Loucy (cell line): ENCODE results near the gene GOLGA1.

Source experiments
- H2AFZ ChIP-seq: fragments of 200-600 bp; sonication (generic); 2 replicates; pipeline ENCODE4 v1.6.0; 2016; ENCODE audit warnings: antibody characterized with exemption, mild to moderate bottlenecking, low read length, moderate library complexity
- H3F3A ChIP-seq: fragments of 200-600 bp; 2 replicates; pipeline ENCODE4 v1.6.0; 2016; ENCODE audit warnings: antibody characterized with exemption, low read depth, mild to moderate bottlenecking
- H3K27me3 ChIP-seq: fragments of 200-600 bp; sonication (generic); 2 replicates; pipeline ENCODE4 v1.6.1; 2014; ENCODE audit warnings: low read length, mild to moderate bottlenecking; ENCODE audit not compliant: insufficient read depth, poor library complexity, severe bottlenecking
- H3K36me3 ChIP-seq: fragments of 200-600 bp; sonication (generic); 2 replicates; pipeline ENCODE4 v1.6.1; 2016; ENCODE audit warnings: low read length; ENCODE audit not compliant: insufficient read depth
- H3K4me1 ChIP-seq: fragments of 200-600 bp; sonication (generic); 2 replicates; pipeline ENCODE4 v1.5.1; 2014; ENCODE audit warnings: low read length, mild to moderate bottlenecking; ENCODE audit not compliant: insufficient read depth, poor library complexity, severe bottlenecking
- H3K4me2 ChIP-seq: fragments of 200-600 bp; sonication (generic); 2 replicates; pipeline ENCODE4 v1.6.0; 2014; ENCODE audit warnings: antibody characterized with exemption, low read length, low read depth, mild to moderate bottlenecking; ENCODE audit not compliant: poor library complexity, severe bottlenecking
- H3K4me3 ChIP-seq: fragments of 200-600 bp; sonication (generic); 2 replicates; pipeline ENCODE4 v1.5.1; 2014; ENCODE audit warnings: low read length, mild to moderate bottlenecking, mixed read lengths; ENCODE audit not compliant: poor library complexity, severe bottlenecking
- H3K79me2 ChIP-seq: fragments of 200-600 bp; sonication (generic); 2 replicates; pipeline ENCODE4 v1.6.1; 2014; ENCODE audit warnings: low read length; ENCODE audit not compliant: insufficient read depth
- H3K9ac ChIP-seq: fragments of 200-600 bp; sonication (generic); 2 replicates; pipeline ENCODE4 v1.6.0; 2014; ENCODE audit warnings: mild to moderate bottlenecking, low read depth, low read length, moderate library complexity; ENCODE audit not compliant: poor library complexity, severe bottlenecking
- H3K9me2 ChIP-seq: fragments of 200-600 bp; sonication (generic); replicated peaks from 2 replicates; pipeline ENCODE4 v1.6.1; 2016; ENCODE audit warnings: low read depth, low read length, mixed read lengths
- H3K9me3 ChIP-seq: fragments of 200-600 bp; sonication (generic); 2 replicates; pipeline ENCODE4 v1.6.1; 2014; ENCODE audit warnings: mild to moderate bottlenecking, antibody characterized with exemption, low read length, low read depth; ENCODE audit not compliant: insufficient read depth
- H4K20me1 ChIP-seq: fragments of 200-600 bp; sonication (generic); 2 replicates; pipeline ENCODE4 v1.6.0; 2014; ENCODE audit warnings: antibody characterized with exemption, low read length, mild to moderate bottlenecking; ENCODE audit not compliant: insufficient read depth, poor library complexity, severe bottlenecking
- CTCF ChIP-seq: fragments of 200-600 bp; sonication (generic); conservative IDR thresholded peaks from 2 replicates; pipeline ENCODE4 v1.5.1; 2014; ENCODE audit warnings: mild to moderate bottlenecking, antibody characterized with exemption, low read length
- EZH2phosphoT487 ChIP-seq: fragments of 200-600 bp; IDR thresholded peaks from 2 replicates; pipeline ENCODE4 v1.6.1; 2018; ENCODE audit warnings: antibody characterized with exemption, mild to moderate bottlenecking, moderate library complexity, borderline replicate concordance

The GOLGA1 gene

GRCh38 chr9:124975131-124975530 is 34.2 kb upstream of the GOLGA1 start:
- Histone ChIP-seq H3F3A (no peaks in the 10 kb centered on the region), H3K9ac (no peak overlapping the region), H3K4me1 (peaks cover 4% of the 10 kb centered on the region), H3K27me3 (no peaks in the 10 kb centered on the region), H4K20me1 (no peaks in the 10 kb centered on the region), H3K4me3 (no peak overlapping the region), H3K9me3 (no peaks in the 10 kb centered on the region), H3K9me2 (no peaks in the 10 kb centered on the region), H3K79me2 (no peaks in the 10 kb centered on the region), H3K4me2 (no peak overlapping the region), H2AFZ (no peak overlapping the region), H3K36me3 (peaks cover 50% of the 10 kb centered on the region)
- TF ChIP-seq EZH2phosphoT487 (no peak), CTCF (no peak)

- Histone ChIP-seq H3K36me3 (peaks cover 59% of the 10 kb centered on the region), H4K20me1 (no peaks in the 10 kb centered on the region), H3K27me3 (no peaks in the 10 kb centered on the region), H3K9ac (no peak overlapping the region), H3K4me2 (no peak overlapping the region), H3F3A (no peaks in the 10 kb centered on the region), H2AFZ (no peak overlapping the region), H3K4me1 (peaks cover 4% of the 10 kb centered on the region), H3K9me2 (no peaks in the 10 kb centered on the region), H3K79me2 (no peaks in the 10 kb centered on the region), H3K9me3 (no peaks in the 10 kb centered on the region), H3K4me3 (no peak overlapping the region)
- no peak for TF ChIP-seq EZH2phosphoT487
- TF ChIP-seq CTCF: no peak
Observed at GRCh38 chr9:124973807-124974206, 32.9 kb upstream of the GOLGA1 start.

GRCh38 chr9:124972241-124972770 is 31.4 kb upstream of the GOLGA1 start:
- Histone ChIP-seq H3K4me3 (no peak overlapping the region), H3K36me3 (peaks cover 70% of the 10 kb centered on the region), H2AFZ (no peak overlapping the region), H3K79me2 (no peaks in the 10 kb centered on the region), H3K4me2 (no peak overlapping the region), H4K20me1 (no peaks in the 10 kb centered on the region), H3K9me2 (no peaks in the 10 kb centered on the region), H3K4me1 (peaks cover 4% of the 10 kb centered on the region), H3K9me3 (no peaks in the 10 kb centered on the region), H3K9ac (no peak overlapping the region), H3K27me3 (no peaks in the 10 kb centered on the region), H3F3A (no peaks in the 10 kb centered on the region)
- TF ChIP-seq EZH2phosphoT487: no peak
- no peak for TF ChIP-seq CTCF
